A673 (cell line): Measurements from ENCODE around the gene TFF1. TPM values are rescaled to one million over a fixed set of nuclear protein-coding genes. Genes with fewer than 3 reads are reported as not detected.

ENCODE experiments used
- BruUV-seq: library from RNA; stranded (reverse); fragments of 400-500 nt; replicated peaks from 2 replicates; lab custom pipeline; 2021; lab: Mats Ljungman, UMichigan
- CTCF ChIA-PET: fragments of 300-600 bp; sonication (Branson Sonifier 250); formaldehyde crosslinking; loops from one replicate; lab custom pipeline; 2022; ENCODE audit warnings: antibody characterized with exemption; lab: Charles Lee
- POLR2A ChIA-PET: fragments of 300-600 bp; sonication (Branson Sonifier 250); formaldehyde crosslinking; loops from one replicate; lab custom pipeline; 2022; ENCODE audit warnings: antibody characterized with exemption; ENCODE audit not compliant: low non-redundant PET; lab: Charles Lee
- DNase-seq: peaks from one replicate; pipeline ENCODE4 v3.0.0-alpha.2; 2015; ENCODE audit warnings: low spot score
- H3K27ac ChIP-seq: fragments of 200-600 bp; sonication (generic); 2 replicates; pipeline ENCODE4 v1.5.1; 2016; ENCODE audit warnings: mixed run types, low read depth, mild to moderate bottlenecking, mixed read lengths, antibody characterized with exemption, low read length; ENCODE audit not compliant: poor library complexity, severe bottlenecking
- H3K27me3 ChIP-seq: fragments of 200-600 bp; sonication (generic); replicated peaks from 2 replicates; pipeline ENCODE4 v1.6.1; 2017; ENCODE audit warnings: mixed run types, low read depth, mild to moderate bottlenecking, mixed read lengths, antibody characterized with exemption, low read length; ENCODE audit not compliant: insufficient read depth, poor library complexity
- H3K36me3 ChIP-seq: fragments of 200-600 bp; sonication (generic); 2 replicates; pipeline ENCODE4 v1.6.1; 2016; ENCODE audit warnings: mixed run types, mild to moderate bottlenecking, mixed read lengths, antibody characterized with exemption, low read length; ENCODE audit not compliant: insufficient read depth, poor library complexity, severe bottlenecking
- H3K4me1 ChIP-seq: fragments of 200-600 bp; sonication (generic); 2 replicates; pipeline ENCODE4 v1.6.1; 2017; ENCODE audit warnings: mixed run types, mild to moderate bottlenecking, mixed read lengths, antibody characterized with exemption, low read length; ENCODE audit not compliant: insufficient read depth, poor library complexity, severe bottlenecking
- H3K4me3 ChIP-seq: fragments of 200-600 bp; sonication (generic); 2 replicates; pipeline ENCODE4 v1.5.1; 2016; ENCODE audit warnings: low read depth, mixed run types, mild to moderate bottlenecking, mixed read lengths, low read length; ENCODE audit not compliant: poor library complexity, severe bottlenecking
- H3K9me3 ChIP-seq: fragments of 200-600 bp; sonication (generic); 2 replicates; pipeline ENCODE4 v1.6.1; 2016; ENCODE audit warnings: mixed run types, low read depth, mild to moderate bottlenecking, mixed read lengths, antibody characterized with exemption, low read length; ENCODE audit not compliant: poor library complexity, severe bottlenecking
- EZH2 ChIP-seq: fragments of 200-600 bp; sonication (generic); IDR thresholded peaks from 2 replicates; pipeline ENCODE4 v1.6.1; 2017; ENCODE audit warnings: borderline replicate concordance, low read depth, mild to moderate bottlenecking, mixed read lengths, antibody characterized with exemption, low read length; ENCODE audit not compliant: poor library complexity, severe bottlenecking
- intact Hi-C: fragments of 100-400 bp; cut with micrococcal nuclease; formaldehyde crosslinking; loops from one replicate; pipeline ENCODE4 v1.10.0; 2022; ENCODE audit not compliant: unreplicated experiment
- total RNA-seq: library from RNA; stranded (reverse); gene quantifications from 2 replicates; pipeline ENCODE4 v1.2.3, GENCODE V29; 2021
- TF ChIP-seq, protein P1 (sequence below): fragments of 300-800, 200-600 bp; sonication (generic); conservative IDR thresholded peaks from 2 replicates; pipeline ENCODE4 v1.5.1; 2017; ENCODE audit warnings: low read depth, mild to moderate bottlenecking, antibody characterized with exemption, low read length, moderate library complexity, mixed read lengths

Gene TFF1
- total RNA-seq, 1 experiment from 2014 or later: not detected

- no peak for DNase-seq
- ChIA-PET CTCF (no interaction called here), POLR2A (no interaction called here)
- H3K9me3 ChIP-seq: no peaks in the 10 kb centered on the region
- TF ChIP-seq, protein P1, sequence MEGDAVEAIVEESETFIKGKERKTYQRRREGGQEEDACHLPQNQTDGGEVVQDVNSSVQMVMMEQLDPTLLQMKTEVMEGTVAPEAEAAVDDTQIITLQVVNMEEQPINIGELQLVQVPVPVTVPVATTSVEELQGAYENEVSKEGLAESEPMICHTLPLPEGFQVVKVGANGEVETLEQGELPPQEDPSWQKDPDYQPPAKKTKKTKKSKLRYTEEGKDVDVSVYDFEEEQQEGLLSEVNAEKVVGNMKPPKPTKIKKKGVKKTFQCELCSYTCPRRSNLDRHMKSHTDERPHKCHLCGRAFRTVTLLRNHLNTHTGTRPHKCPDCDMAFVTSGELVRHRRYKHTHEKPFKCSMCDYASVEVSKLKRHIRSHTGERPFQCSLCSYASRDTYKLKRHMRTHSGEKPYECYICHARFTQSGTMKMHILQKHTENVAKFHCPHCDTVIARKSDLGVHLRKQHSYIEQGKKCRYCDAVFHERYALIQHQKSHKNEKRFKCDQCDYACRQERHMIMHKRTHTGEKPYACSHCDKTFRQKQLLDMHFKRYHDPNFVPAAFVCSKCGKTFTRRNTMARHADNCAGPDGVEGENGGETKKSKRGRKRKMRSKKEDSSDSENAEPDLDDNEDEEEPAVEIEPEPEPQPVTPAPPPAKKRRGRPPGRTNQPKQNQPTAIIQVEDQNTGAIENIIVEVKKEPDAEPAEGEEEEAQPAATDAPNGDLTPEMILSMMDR: no peak
- TF ChIP-seq EZH2: no peak
- no TSS peak for BruUV-seq
- no peaks in the 10 kb centered on the region for H3K36me3 ChIP-seq
- intact Hi-C loops: no loop called here
- H3K27me3 ChIP-seq: no peaks in the 10 kb centered on the region
- H3K27ac ChIP-seq: no peak overlapping the region
- no peaks in the 10 kb centered on the region for H3K4me1 ChIP-seq
- no peak overlapping the region for H3K4me3 ChIP-seq
Measured at GRCh38 chr21:42316891-42317290, 49.4 kb downstream of the TFF1 start.

DNA sequence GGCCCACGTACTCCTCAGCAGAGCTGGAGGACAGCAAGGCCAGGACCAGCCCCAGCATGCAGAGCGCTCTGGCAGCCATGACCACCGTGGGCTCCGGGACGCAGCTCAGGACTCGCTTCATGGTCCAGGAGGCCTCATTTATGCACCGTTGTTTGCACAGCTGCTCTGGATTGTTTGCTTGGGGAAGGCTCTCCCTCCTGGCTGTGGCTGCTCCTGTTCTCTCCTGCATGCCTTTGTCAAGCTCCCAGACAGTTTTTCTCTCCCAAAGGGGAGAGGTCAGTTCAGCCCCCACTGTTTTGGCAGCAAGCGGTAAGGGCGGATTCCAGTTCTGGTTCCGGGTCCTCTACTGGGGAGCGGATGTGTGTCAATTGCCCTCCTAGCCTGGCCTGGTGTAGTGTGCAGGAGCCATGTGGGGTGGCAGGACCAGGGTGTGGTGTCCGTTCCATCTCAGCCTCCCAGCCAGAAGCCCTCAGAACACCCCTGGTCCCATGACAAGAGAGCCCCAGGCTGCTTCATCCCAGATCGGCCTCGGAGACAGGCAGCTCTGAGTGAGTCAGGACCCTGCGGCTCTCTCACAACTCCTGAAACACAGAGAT is 50.9 kb downstream of the TFF1 start, which contains the start of gene TFF3:
TSS of gene TFF3 (minus strand) at position 114 of the 596 bp plus-strand sequence. CDS start at position 79, 35 bp downstream.
- no TSS peak for BruUV-seq
- Histone ChIP-seq H3K4me1 (no peaks in the 10 kb centered on the region), H3K9me3 (no peaks in the 10 kb centered on the region), H3K36me3 (no peaks in the 10 kb centered on the region), H3K27ac (no peak within 1 kb of the TSS), H3K4me3 (no peak within 1 kb of the TSS), H3K27me3 (no peaks in the 10 kb centered on the region)
- TF ChIP-seq, protein P1: no peak
- no peak for TF ChIP-seq EZH2
- ChIA-PET CTCF (no interaction called here), POLR2A (no interaction called here)
- intact Hi-C loops: no loop called here
- DNase-seq: no peak

DNA sequence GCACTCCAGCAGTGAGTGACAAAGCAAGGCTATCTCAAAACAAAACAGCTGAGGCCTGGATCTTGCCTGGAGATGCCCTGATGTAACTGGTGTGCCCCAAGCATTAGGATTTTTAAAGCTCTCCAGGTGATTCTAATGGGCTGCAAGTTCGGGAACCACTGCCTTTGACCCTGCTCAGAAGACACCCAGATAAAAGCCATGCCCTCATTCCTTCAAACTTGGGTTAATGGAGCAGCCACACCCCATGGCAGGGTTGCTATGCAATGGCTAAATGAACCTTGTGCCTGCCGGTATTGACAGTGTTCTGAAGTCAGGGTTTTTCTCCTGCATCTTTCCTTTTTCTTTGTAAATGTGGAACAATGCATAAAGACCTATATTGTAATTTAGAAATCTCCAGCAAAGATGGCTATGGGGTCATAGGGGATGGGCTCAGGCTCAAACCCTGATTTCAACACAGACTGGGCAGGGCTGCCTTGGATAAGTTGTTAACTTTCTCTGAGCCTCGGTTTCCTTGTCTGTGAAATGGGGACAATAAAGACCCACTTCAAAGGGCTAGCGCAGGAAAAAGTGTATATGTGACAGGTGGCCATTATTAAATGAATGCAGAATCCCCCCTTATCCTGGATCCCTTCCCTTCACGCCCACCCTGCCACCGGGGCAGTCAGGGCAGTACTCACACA is 51.6 kb downstream of the TFF1 start:
- H3K4me1 ChIP-seq: no peaks in the 10 kb centered on the region
- intact Hi-C loops: no loop called here
- POLR2A ChIA-PET: no interaction called here
- CTCF ChIA-PET: no interaction called here
- no TSS peak for BruUV-seq
- H3K27me3 ChIP-seq: no peaks in the 10 kb centered on the region
- no peak overlapping the region for H3K4me3 ChIP-seq
- TF ChIP-seq EZH2: no peak
- TF ChIP-seq, protein P1: no peak
- no peaks in the 10 kb centered on the region for H3K9me3 ChIP-seq
- H3K36me3 ChIP-seq: no peaks in the 10 kb centered on the region
- no peak overlapping the region for H3K27ac ChIP-seq
- DNase-seq: no peak
